ENCODE data around the gene LRIF1. TPM values are rescaled to one million over a fixed set of nuclear protein-coding genes. Genes with fewer than 3 reads are reported as not detected.

The LRIF1 gene
- total RNA-seq, 1 experiment from 2014 or later: 41.5 TPM

GRCh38 chr1:110898734-110899457, 64.8 kb downstream of the LRIF1 start:
- DNase-seq (ENCODE audit: extremely low read depth, low read depth): no peak

- no peak for DNase-seq (ENCODE audit: extremely low read depth, low read depth)
These were observed 66.0 kb downstream of the LRIF1 start for GRCh38 chr1:110897681-110898080.

Other genes starting within 250 kb of the LRIF1 start
- gene CD53, start 90.8 kb downstream of the LRIF1 start, total RNA-seq (2014; rRNA removed; shearing (Covaris generic)): not detected in 2 replicates
- gene DRAM2, start 176.2 kb upstream of the LRIF1 start, total RNA-seq (2014; rRNA removed; shearing (Covaris generic)): 106 and 109 TPM in 2 replicates
- gene CEPT1, start 176.3 kb upstream of the LRIF1 start, total RNA-seq (2014; rRNA removed; shearing (Covaris generic)): 29.7 and 31.8 TPM in 2 replicates
- gene DENND2D, start 236.7 kb upstream of the LRIF1 start, total RNA-seq (2014; rRNA removed; shearing (Covaris generic)): 0.67 and 1.3 TPM in 2 replicates